Diencephalon (tissue), 1 donor: ENCODE results near the gene DLGAP3. TPM values are rescaled to one million over a fixed set of nuclear protein-coding genes. Genes with fewer than 3 reads are reported as not detected.

ENCODE experiments used
- total RNA-seq: library from RNA; depleted of rRNA; stranded (reverse); fragments of >200 nt; gene quantifications from one replicate; pipeline ENCODE4 v1.2.3, GENCODE V29; 2014

The DLGAP3 gene
- total RNA-seq: 23.8 TPM

DNA sequence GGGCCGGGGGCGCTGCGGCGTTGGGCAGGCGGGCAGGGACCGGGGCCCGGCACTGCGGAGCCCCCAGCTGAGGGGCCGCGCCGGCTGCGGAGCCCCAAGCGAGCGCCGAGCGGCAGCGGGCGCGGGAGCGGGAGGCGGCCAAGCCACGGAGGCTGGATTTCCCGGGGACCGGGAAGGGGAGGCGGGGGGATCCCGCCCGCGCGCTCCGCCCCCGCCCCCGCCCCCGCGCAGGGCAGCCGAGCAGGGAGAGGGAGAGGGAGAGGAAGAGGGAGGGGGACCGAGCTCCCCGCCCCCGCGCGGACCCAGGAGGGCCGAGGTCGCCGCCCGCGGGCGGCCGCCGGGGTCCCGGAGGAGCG is at the start of gene DLGAP3:
TSS of gene DLGAP3 (minus strand) at position 154 of the 356 bp plus-strand sequence. CDS start 24,267 bp downstream, outside the sequence.

DNA sequence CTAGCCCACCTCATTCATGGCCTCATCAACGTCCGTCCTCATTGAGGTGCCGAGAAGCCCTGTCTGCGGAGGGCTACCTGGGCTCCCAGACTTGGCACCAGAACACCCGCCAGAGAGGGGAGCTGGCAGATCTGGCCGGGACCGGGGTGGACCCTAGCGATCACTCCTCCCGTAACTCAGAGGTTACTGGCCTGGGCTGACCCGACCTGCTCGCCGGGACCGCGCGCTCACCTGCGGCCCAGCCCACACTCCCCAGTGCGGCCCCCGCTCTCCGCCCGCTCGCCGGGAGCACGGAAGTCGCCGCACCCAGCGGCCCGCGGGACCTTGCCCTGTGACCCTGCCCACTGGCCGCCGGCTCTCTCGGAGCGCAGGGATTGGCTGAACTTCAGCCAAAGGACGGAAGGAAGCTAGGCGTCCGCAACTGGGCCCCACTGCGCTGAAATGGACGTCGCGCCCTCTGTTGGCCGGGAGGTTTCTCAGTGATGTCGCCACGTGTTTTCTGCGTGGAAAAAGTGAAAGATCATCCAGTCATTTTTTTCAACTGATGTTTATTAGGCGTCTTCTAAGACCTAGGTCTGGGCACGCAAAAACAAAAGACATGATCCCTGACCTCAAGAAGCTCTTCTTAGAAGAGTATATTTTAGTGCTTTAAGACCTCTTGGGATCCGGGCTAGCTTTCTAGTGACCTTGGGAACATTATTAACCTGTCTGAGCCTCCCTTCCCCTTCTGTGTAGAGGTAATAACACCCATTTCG is 69.8 kb downstream of the DLGAP3 start, which contains the start of gene SMIM12:
TSS of gene SMIM12 (minus strand) at position 304 of the 755 bp plus-strand sequence. CDS start 3,772 bp downstream, outside the sequence.

Other genes starting within 250 kb of the DLGAP3 start
- not detected for gene GJB5, start 174.6 kb downstream of the DLGAP3 start, total RNA-seq
- gene GJB4, start 169.9 kb downstream of the DLGAP3 start, total RNA-seq: not detected
- not detected for gene GJB3, start 148.4 kb downstream of the DLGAP3 start, total RNA-seq
- gene GJA4, start 136.7 kb downstream of the DLGAP3 start, total RNA-seq: 3.9 TPM
- gene SMIM12, start 69.9 kb downstream of the DLGAP3 start, total RNA-seq: 14.3 TPM
- gene TMEM35B, start 55.7 kb upstream of the DLGAP3 start, total RNA-seq: 7.8 TPM
- gene ZMYM6, start 102.3 kb upstream of the DLGAP3 start, total RNA-seq: 39.9 TPM
- 33.0 TPM for gene ZMYM1, start 149.7 kb upstream of the DLGAP3 start, total RNA-seq